ENCODE results near the gene SLC35D2. TPM values are rescaled to one million over a fixed set of nuclear protein-coding genes. Genes with fewer than 3 reads are reported as not detected.

SLC35D2 gene
- total RNA-seq, 2 experiments from 2014 or later: 0.44 to 1.4 TPM

DNA sequence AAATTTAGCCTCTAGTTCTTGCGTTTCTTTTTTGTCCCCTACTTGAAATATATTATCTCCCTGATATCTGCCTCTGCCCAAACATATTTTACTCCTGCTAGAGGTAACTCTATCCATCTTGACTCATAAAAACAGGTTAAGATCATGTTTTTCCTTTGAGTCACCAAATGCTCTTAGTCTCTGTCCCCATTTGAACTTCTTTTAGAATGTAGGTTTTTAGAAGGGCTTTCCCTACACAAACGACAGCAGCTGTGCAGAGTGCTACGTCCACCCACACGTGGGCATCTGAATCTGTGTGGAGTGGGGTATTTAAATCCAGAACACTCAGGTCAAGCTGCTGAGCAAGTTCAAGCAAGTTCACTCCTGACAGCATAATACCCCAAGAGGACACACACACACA is 83.7 kb downstream of the SLC35D2 start:
- no peaks in the 10 kb centered on the region for H3K9me3 ChIP-seq (ENCODE audit: low read length)
- H2AFZ ChIP-seq (ENCODE audit: low read length): no peak overlapping the region
- H3K4me1 ChIP-seq (ENCODE audit: insufficient read depth, low read length, poor library complexity, severe bottlenecking): no peaks in the 10 kb centered on the region
- H4K20me1 ChIP-seq (ENCODE audit: insufficient read depth, low read length): no peaks in the 10 kb centered on the region
- no peak overlapping the region for H3K27ac ChIP-seq (ENCODE audit: low read depth, low read length, poor library complexity, severe bottlenecking)
- CTCF ChIA-PET (ENCODE audit: unreplicated experiment): no interaction called here
- BruUV-seq (replicated peaks): no TSS peak
- no peaks in the 10 kb centered on the region for H3K79me2 ChIP-seq (ENCODE audit: insufficient read depth, low read depth, low read length)
- TF ChIP-seq, protein P1, sequence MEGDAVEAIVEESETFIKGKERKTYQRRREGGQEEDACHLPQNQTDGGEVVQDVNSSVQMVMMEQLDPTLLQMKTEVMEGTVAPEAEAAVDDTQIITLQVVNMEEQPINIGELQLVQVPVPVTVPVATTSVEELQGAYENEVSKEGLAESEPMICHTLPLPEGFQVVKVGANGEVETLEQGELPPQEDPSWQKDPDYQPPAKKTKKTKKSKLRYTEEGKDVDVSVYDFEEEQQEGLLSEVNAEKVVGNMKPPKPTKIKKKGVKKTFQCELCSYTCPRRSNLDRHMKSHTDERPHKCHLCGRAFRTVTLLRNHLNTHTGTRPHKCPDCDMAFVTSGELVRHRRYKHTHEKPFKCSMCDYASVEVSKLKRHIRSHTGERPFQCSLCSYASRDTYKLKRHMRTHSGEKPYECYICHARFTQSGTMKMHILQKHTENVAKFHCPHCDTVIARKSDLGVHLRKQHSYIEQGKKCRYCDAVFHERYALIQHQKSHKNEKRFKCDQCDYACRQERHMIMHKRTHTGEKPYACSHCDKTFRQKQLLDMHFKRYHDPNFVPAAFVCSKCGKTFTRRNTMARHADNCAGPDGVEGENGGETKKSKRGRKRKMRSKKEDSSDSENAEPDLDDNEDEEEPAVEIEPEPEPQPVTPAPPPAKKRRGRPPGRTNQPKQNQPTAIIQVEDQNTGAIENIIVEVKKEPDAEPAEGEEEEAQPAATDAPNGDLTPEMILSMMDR (conservative IDR thresholded peaks at IDR 0.05; ENCODE audit: low read length): no peak
- no peak for TF ChIP-seq EZH2phosphoT487 (IDR thresholded peaks at IDR 0.05; ENCODE audit: borderline replicate concordance, low read depth, low read length)
- intact Hi-C loops (cut with micrococcal nuclease; ENCODE audit: unreplicated experiment): no loop called here
- H3K9me2 ChIP-seq (ENCODE audit: insufficient read depth, low read length): no peaks in the 10 kb centered on the region
- no peak overlapping the region for H3K4me3 ChIP-seq (ENCODE audit: low read depth, low read length, poor library complexity, severe bottlenecking)
- no peaks in the 10 kb centered on the region for H3K36me3 ChIP-seq (ENCODE audit: insufficient read depth, low read length)
- no peak overlapping the region for H3K4me2 ChIP-seq (ENCODE audit: low read length)
- POLR2A ChIA-PET: no interaction called here
- DNase-seq (ENCODE audit: low spot score): no peak

DNA sequence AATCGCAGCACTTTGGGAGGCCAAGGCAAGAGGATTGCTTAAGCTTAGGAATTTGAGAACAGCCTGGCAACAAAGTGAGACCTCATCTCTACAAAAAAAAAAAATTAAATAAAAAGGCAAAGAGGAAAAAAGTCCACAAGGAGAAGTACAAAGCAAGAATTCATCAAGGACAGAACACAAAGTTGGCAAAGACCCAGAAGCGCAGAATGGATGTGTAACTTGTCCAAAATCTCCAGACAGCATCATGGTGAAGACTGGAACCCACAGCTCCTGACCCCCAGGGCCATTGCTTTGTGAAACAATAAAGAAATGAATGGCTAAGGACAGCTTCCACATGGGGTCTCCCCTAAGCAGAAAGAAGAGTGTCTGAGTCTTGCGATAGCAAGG is 89.4 kb downstream of the SLC35D2 start:
- CTCF ChIA-PET (ENCODE audit: unreplicated experiment): no interaction called here
- Histone ChIP-seq H3K9me2 (ENCODE audit: insufficient read depth, low read length) (no peaks in the 10 kb centered on the region), H3K36me3 (ENCODE audit: insufficient read depth, low read length) (no peaks in the 10 kb centered on the region), H3K4me2 (ENCODE audit: low read length) (no peak overlapping the region), H4K20me1 (ENCODE audit: insufficient read depth, low read length) (no peaks in the 10 kb centered on the region), H3K9me3 (ENCODE audit: low read length) (no peaks in the 10 kb centered on the region), H2AFZ (ENCODE audit: low read length) (no peak overlapping the region), H3K79me2 (ENCODE audit: insufficient read depth, low read depth, low read length) (no peaks in the 10 kb centered on the region), H3K4me1 (ENCODE audit: insufficient read depth, low read length, poor library complexity, severe bottlenecking) (no peaks in the 10 kb centered on the region), H3K4me3 (ENCODE audit: low read depth, low read length, poor library complexity, severe bottlenecking) (no peak overlapping the region), H3K27ac (ENCODE audit: low read depth, low read length, poor library complexity, severe bottlenecking) (no peak overlapping the region)
- no peak for DNase-seq (ENCODE audit: low spot score)
- no TSS peak for BruUV-seq (replicated peaks)
- POLR2A ChIA-PET: interaction anchor here (0.6 kb wide), 1 partner anchor 703 kb away, joined by 8 read pairs; no protein-coding TSS in a partner anchor
- intact Hi-C loops (cut with micrococcal nuclease; ENCODE audit: unreplicated experiment): no loop called here
- TF ChIP-seq, protein P1 (conservative IDR thresholded peaks at IDR 0.05; ENCODE audit: low read length): no peak
- TF ChIP-seq EZH2phosphoT487 (IDR thresholded peaks at IDR 0.05; ENCODE audit: borderline replicate concordance, low read depth, low read length): no peak

DNA sequence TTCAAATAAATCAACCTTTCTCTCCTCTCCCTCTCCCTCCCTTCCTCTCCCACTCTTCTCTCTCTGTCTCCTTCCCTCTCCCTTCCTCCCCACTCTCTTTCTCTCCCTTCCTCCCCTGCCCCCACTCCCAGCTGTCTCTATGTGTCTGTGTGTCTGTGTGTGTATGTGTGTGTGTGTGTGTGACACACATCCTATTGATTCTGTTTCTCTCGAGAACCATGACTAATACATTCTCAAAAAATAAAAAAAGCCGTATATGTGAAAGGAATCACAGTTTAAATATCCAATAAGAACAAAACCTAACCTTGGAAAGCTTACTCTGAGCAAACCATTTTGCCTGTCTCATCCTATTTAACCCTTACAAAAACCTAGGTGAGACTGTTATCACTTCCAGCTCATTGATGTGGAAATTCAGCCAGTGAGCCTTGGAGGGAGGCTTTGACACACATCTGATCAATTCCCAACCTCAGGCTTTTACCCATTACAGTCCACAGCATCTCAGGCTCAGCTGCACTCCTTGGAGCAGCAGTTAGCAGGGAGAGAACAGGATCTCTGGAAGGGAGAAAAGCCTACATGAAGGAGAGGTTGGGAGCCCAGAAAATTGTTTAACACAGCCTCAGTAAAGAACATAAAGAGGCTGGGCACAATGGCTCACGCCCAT is 89.9 kb downstream of the SLC35D2 start:
- no peak for DNase-seq (ENCODE audit: low spot score)
- Histone ChIP-seq H3K9me3 (ENCODE audit: low read length) (no peaks in the 10 kb centered on the region), H3K36me3 (ENCODE audit: insufficient read depth, low read length) (no peaks in the 10 kb centered on the region), H4K20me1 (ENCODE audit: insufficient read depth, low read length) (no peaks in the 10 kb centered on the region), H3K4me1 (ENCODE audit: insufficient read depth, low read length, poor library complexity, severe bottlenecking) (no peaks in the 10 kb centered on the region), H3K27ac (ENCODE audit: low read depth, low read length, poor library complexity, severe bottlenecking) (no peak overlapping the region), H2AFZ (ENCODE audit: low read length) (no peak overlapping the region), H3K79me2 (ENCODE audit: insufficient read depth, low read depth, low read length) (no peaks in the 10 kb centered on the region), H3K9me2 (ENCODE audit: insufficient read depth, low read length) (no peaks in the 10 kb centered on the region), H3K4me3 (ENCODE audit: low read depth, low read length, poor library complexity, severe bottlenecking) (no peak overlapping the region), H3K4me2 (ENCODE audit: low read length) (no peak overlapping the region)
- BruUV-seq (replicated peaks): no TSS peak
- intact Hi-C loops (cut with micrococcal nuclease; ENCODE audit: unreplicated experiment): no loop called here
- no peak for TF ChIP-seq EZH2phosphoT487 (IDR thresholded peaks at IDR 0.05; ENCODE audit: borderline replicate concordance, low read depth, low read length)
- TF ChIP-seq, protein P1 (conservative IDR thresholded peaks at IDR 0.05; ENCODE audit: low read length): no peak
- ChIA-PET CTCF (ENCODE audit: unreplicated experiment) (no interaction called here), POLR2A (no interaction called here)
